Stomach (tissue), 4 donors: ENCODE data around the gene MGAT4B.

ENCODE experiments used
- CTCF ChIP-seq, 7 experiments: fragments of 450-650 bp in 4 of 7; fragments of 200-600 bp in 3 of 7; sonication (generic) in 3 of 7; IDR thresholded peaks; one replicate each; pipeline ENCODE4 v1.5.1; 2016 to 2019; ENCODE audit warnings: antibody characterized with exemption in 7 of 7, control low read depth in 2 of 7, mild to moderate bottlenecking in 1 of 7
- EP300 ChIP-seq: sonication (generic); formaldehyde crosslinking; IDR thresholded peaks from one replicate; pipeline ENCODE4 v1.6.1; 2017; ENCODE audit warnings: antibody characterized with exemption
- POLR2A ChIP-seq, 4 donors: fragments of 450-650 bp; IDR thresholded peaks; one replicate each; pipeline ENCODE4 v1.6.1; 2016; ENCODE audit warnings: antibody characterized with exemption in 4 of 4, control low read depth in 2 of 4, mild to moderate bottlenecking in 1 of 4, moderate library complexity in 1 of 4
- POLR2AphosphoS5 ChIP-seq, 3 donors: sonication (generic); formaldehyde crosslinking; IDR thresholded peaks; one replicate each; pipeline ENCODE4 v1.6.1; 2016; ENCODE audit warnings: antibody characterized with exemption in 3 of 3

- TF ChIP-seq POLR2A (IDR thresholded peaks at IDR 0.05) (no peak), CTCF (IDR thresholded peaks at IDR 0.05) (no peak), POLR2AphosphoS5 (IDR thresholded peaks at IDR 0.05) (no peak), EP300 (no peak)
These were observed 30.2 kb downstream of the MGAT4B start for GRCh38 chr5:179776411-179776938.
